Measurements from ENCODE around the gene ZNF678.

The ZNF678 gene

GRCh38 chr1:227726318-227726717 lies 163.0 kb downstream of the ZNF678 start:
- DNase-seq: no peak

Measured in OCI-M1 (cell line).